Endothelial cell of umbilical vein (primary cell): ENCODE measurements around the gene KCNK1.

Experiments
- EZH2 ChIP-seq: IDR thresholded peaks from 2 replicates; pipeline ENCODE4 v1.6.1; 2012; ENCODE audit warnings: borderline replicate concordance, low read depth, mild to moderate bottlenecking, moderate library complexity, low read length, inconsistent platforms; ENCODE audit not compliant: severe bottlenecking
- FOS ChIP-seq: IDR thresholded peaks from 2 replicates; pipeline ENCODE4 v1.6.1; 2011; ENCODE audit warnings: mild to moderate bottlenecking, low read length, moderate library complexity, borderline replicate concordance; ENCODE audit not compliant: insufficient read depth
- GATA2 ChIP-seq: IDR thresholded peaks from 2 replicates; pipeline ENCODE4 v1.7.0; 2011; ENCODE audit warnings: low read depth, mild to moderate bottlenecking, moderate library complexity, mixed read lengths, low read length; ENCODE audit not compliant: insufficient read length, insufficient read depth
- JUN ChIP-seq: IDR thresholded peaks from 2 replicates; pipeline ENCODE4 v1.6.1; 2011; ENCODE audit warnings: borderline replicate concordance, low read depth; ENCODE audit not compliant: insufficient read length, insufficient read depth
- MAX ChIP-seq: IDR thresholded peaks from 2 replicates; pipeline ENCODE4 v1.6.1; 2011; ENCODE audit not compliant: insufficient read depth, insufficient read length
- MYC ChIP-seq: IDR thresholded peaks from one replicate; pipeline ENCODE4 v1.6.1; 2011; ENCODE audit warnings: mild to moderate bottlenecking, low read depth, low read length
- POLR2A ChIP-seq: IDR thresholded peaks from 2 replicates; pipeline ENCODE4 v1.6.1; 2012; ENCODE audit warnings: low read depth, mild to moderate bottlenecking, control low read depth, low read length
- POLR2AphosphoS5 ChIP-seq: IDR thresholded peaks from 2 replicates; pipeline ENCODE4 v1.6.1; 2012; ENCODE audit warnings: low read depth, mild to moderate bottlenecking, control low read depth, low read length, moderate library complexity; ENCODE audit not compliant: insufficient read depth
- TF ChIP-seq, protein P1 (sequence below), 2 donors: IDR thresholded peaks; 1 replicate in 1 of 2; 2 replicates in 1 of 2; pipeline ENCODE4 v1.5.1; 2011; ENCODE audit warnings: low read length in 2 of 2, mild to moderate bottlenecking in 2 of 2, moderate library complexity in 2 of 2, control low read depth in 1 of 2, inconsistent platforms in 1 of 2, low read depth in 1 of 2; ENCODE audit not compliant: insufficient read depth in 1 of 2; ENCODE audit errors: extremely low read depth in 1 of 2

DNA sequence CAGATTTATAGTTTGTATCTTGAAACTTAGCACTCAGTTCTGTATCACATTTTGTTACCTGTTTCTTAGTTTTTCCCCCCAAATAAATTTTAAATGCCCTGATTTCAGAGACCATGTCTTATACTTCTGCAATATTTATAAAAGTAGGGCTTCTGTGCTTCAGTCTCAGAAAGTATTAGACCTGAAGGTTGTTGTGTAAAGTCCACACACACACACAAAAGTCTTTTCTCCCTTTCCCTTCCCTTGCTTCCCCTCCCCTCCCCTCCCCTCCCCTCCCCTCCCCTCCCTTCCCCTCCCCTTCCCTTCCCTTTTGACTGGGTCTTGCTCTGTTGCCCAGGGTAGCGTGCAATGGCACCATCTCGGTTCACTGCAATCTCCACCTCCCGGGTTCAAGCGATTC is 41.0 kb upstream of the KCNK1 start:
- TF ChIP-seq, protein P1, sequence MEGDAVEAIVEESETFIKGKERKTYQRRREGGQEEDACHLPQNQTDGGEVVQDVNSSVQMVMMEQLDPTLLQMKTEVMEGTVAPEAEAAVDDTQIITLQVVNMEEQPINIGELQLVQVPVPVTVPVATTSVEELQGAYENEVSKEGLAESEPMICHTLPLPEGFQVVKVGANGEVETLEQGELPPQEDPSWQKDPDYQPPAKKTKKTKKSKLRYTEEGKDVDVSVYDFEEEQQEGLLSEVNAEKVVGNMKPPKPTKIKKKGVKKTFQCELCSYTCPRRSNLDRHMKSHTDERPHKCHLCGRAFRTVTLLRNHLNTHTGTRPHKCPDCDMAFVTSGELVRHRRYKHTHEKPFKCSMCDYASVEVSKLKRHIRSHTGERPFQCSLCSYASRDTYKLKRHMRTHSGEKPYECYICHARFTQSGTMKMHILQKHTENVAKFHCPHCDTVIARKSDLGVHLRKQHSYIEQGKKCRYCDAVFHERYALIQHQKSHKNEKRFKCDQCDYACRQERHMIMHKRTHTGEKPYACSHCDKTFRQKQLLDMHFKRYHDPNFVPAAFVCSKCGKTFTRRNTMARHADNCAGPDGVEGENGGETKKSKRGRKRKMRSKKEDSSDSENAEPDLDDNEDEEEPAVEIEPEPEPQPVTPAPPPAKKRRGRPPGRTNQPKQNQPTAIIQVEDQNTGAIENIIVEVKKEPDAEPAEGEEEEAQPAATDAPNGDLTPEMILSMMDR (IDR thresholded peaks at IDR 0.05; ENCODE audit: extremely low read depth in 1 of 2, insufficient read depth in 1 of 2, low read depth in 1 of 2, low read length in 2 of 2): no peak
- TF ChIP-seq POLR2A: no peak
- no peak for TF ChIP-seq MAX
- no peak for TF ChIP-seq EZH2
- TF ChIP-seq JUN: no peak
- TF ChIP-seq POLR2AphosphoS5: no peak
- TF ChIP-seq GATA2: no peak
- no peak for TF ChIP-seq FOS
- no peak for TF ChIP-seq MYC
